WTC11 (cell line): ENCODE data around the gene RAB4A.

Experiments used
- CREB1 ChIP-seq: sonication (generic); formaldehyde crosslinking; IDR thresholded peaks from 2 replicates; pipeline ENCODE4 v1.8.0; 2023; ENCODE audit warnings: mild to moderate bottlenecking, missing genetic modification reagents
- JUN ChIP-seq: sonication (generic); formaldehyde crosslinking; IDR thresholded peaks from 2 replicates; pipeline ENCODE4 v1.8.0; 2023; ENCODE audit warnings: mild to moderate bottlenecking, missing genetic modification reagents
- KAT7 ChIP-seq: sonication (generic); formaldehyde crosslinking; IDR thresholded peaks from 2 replicates; pipeline ENCODE4 v1.8.1; 2023; ENCODE audit warnings: missing genetic modification reagents, mild to moderate bottlenecking, borderline replicate concordance
- MAX ChIP-seq: sonication (generic); formaldehyde crosslinking; IDR thresholded peaks from 2 replicates; pipeline ENCODE4 v1.8.0; 2022; ENCODE audit warnings: mild to moderate bottlenecking, missing genetic modification reagents
- TEAD4 ChIP-seq: sonication (generic); formaldehyde crosslinking; IDR thresholded peaks from 2 replicates; pipeline ENCODE4 v1.8.0; 2022; ENCODE audit warnings: mild to moderate bottlenecking, missing genetic modification reagents
- ZNF512 ChIP-seq: sonication (generic); formaldehyde crosslinking; IDR thresholded peaks from 2 replicates; pipeline ENCODE4 v1.8.1; 2022; ENCODE audit warnings: missing genetic modification reagents, borderline replicate concordance
- TF ChIP-seq, protein P1 (sequence below): fragments of 200-600 bp; IDR thresholded peaks from 2 replicates; pipeline ENCODE4 v1.8.0; 2022; ENCODE audit warnings: antibody characterized with exemption
- TF ChIP-seq, protein P2 (sequence below): sonication (generic); formaldehyde crosslinking; IDR thresholded peaks from 2 replicates; pipeline ENCODE4 v1.8.1; 2022; ENCODE audit warnings: low read depth, missing genetic modification reagents, borderline replicate concordance
- TF ChIP-seq, protein P3 (sequence below): sonication (generic); formaldehyde crosslinking; IDR thresholded peaks from 2 replicates; pipeline ENCODE4 v1.8.1; 2022; ENCODE audit warnings: mild to moderate bottlenecking, moderate library complexity, missing genetic modification reagents
- TF ChIP-seq, protein P4 (sequence below): sonication (generic); formaldehyde crosslinking; IDR thresholded peaks from 2 replicates; pipeline ENCODE4 v1.8.1; 2023; ENCODE audit warnings: mild to moderate bottlenecking, moderate library complexity, missing genetic modification reagents

- TF ChIP-seq, protein P1, sequence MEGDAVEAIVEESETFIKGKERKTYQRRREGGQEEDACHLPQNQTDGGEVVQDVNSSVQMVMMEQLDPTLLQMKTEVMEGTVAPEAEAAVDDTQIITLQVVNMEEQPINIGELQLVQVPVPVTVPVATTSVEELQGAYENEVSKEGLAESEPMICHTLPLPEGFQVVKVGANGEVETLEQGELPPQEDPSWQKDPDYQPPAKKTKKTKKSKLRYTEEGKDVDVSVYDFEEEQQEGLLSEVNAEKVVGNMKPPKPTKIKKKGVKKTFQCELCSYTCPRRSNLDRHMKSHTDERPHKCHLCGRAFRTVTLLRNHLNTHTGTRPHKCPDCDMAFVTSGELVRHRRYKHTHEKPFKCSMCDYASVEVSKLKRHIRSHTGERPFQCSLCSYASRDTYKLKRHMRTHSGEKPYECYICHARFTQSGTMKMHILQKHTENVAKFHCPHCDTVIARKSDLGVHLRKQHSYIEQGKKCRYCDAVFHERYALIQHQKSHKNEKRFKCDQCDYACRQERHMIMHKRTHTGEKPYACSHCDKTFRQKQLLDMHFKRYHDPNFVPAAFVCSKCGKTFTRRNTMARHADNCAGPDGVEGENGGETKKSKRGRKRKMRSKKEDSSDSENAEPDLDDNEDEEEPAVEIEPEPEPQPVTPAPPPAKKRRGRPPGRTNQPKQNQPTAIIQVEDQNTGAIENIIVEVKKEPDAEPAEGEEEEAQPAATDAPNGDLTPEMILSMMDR = no peak
- TF ChIP-seq, protein P2, sequence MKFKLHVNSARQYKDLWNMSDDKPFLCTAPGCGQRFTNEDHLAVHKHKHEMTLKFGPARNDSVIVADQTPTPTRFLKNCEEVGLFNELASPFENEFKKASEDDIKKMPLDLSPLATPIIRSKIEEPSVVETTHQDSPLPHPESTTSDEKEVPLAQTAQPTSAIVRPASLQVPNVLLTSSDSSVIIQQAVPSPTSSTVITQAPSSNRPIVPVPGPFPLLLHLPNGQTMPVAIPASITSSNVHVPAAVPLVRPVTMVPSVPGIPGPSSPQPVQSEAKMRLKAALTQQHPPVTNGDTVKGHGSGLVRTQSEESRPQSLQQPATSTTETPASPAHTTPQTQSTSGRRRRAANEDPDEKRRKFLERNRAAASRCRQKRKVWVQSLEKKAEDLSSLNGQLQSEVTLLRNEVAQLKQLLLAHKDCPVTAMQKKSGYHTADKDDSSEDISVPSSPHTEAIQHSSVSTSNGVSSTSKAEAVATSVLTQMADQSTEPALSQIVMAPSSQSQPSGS = no peak
- TF ChIP-seq MAX (CRISPR knock-in tag) (no peak), JUN (CRISPR knock-in tag) (no peak), KAT7 (CRISPR knock-in tag) (no peak), TEAD4 (CRISPR knock-in tag) (no peak), CREB1 (CRISPR knock-in tag) (no peak), ZNF512 (no peak)
- TF ChIP-seq, protein P3, sequence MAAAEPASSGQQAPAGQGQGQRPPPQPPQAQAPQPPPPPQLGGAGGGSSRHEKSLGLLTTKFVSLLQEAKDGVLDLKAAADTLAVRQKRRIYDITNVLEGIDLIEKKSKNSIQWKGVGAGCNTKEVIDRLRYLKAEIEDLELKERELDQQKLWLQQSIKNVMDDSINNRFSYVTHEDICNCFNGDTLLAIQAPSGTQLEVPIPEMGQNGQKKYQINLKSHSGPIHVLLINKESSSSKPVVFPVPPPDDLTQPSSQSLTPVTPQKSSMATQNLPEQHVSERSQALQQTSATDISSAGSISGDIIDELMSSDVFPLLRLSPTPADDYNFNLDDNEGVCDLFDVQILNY = no peak
- TF ChIP-seq, protein P4, sequence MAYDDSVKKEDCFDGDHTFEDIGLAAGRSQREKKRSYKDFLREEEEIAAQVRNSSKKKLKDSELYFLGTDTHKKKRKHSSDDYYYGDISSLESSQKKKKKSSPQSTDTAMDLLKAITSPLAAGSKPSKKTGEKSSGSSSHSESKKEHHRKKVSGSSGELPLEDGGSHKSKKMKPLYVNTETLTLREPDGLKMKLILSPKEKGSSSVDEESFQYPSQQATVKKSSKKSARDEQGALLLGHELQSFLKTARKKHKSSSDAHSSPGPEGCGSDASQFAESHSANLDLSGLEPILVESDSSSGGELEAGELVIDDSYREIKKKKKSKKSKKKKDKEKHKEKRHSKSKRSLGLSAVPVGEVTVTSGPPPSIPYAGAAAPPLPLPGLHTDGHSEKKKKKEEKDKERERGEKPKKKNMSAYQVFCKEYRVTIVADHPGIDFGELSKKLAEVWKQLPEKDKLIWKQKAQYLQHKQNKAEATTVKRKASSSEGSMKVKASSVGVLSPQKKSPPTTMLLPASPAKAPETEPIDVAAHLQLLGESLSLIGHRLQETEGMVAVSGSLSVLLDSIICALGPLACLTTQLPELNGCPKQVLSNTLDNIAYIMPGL (CRISPR knock-in tag) = no peak
These were observed 73.2 kb downstream of the RAB4A start for GRCh38 chr1:229344139-229344538.
